ENCODE measurements around the gene BANP.

- TF ChIP-seq CTCF (IDR thresholded peaks at IDR 0.05) (no peak), SIN3A (IDR thresholded peaks at IDR 0.05; ENCODE audit: borderline replicate concordance, insufficient read depth, low read depth, low read length) (no peak), REST (IDR thresholded peaks at IDR 0.05; ENCODE audit: insufficient read depth in 1 of 2, low read depth in 2 of 2, low read length in 1 of 2) (no peak)
Measured at GRCh38 chr16:88023366-88023765, 72.1 kb downstream of the BANP start.
